NCI-H128 (cell line): ENCODE results near the gene TBX2.
"Not testable (repeated sequence)": the region's sequence is repeated elsewhere in the genome, so short reads cannot be mapped to it uniquely, and the experiment has no call there.

Experiments used
- DNase-seq: peaks from one replicate; lab custom pipeline; 2025; ENCODE audit not compliant: unreplicated experiment; lab: John Stamatoyannopoulos, UW

TBX2 gene

DNA sequence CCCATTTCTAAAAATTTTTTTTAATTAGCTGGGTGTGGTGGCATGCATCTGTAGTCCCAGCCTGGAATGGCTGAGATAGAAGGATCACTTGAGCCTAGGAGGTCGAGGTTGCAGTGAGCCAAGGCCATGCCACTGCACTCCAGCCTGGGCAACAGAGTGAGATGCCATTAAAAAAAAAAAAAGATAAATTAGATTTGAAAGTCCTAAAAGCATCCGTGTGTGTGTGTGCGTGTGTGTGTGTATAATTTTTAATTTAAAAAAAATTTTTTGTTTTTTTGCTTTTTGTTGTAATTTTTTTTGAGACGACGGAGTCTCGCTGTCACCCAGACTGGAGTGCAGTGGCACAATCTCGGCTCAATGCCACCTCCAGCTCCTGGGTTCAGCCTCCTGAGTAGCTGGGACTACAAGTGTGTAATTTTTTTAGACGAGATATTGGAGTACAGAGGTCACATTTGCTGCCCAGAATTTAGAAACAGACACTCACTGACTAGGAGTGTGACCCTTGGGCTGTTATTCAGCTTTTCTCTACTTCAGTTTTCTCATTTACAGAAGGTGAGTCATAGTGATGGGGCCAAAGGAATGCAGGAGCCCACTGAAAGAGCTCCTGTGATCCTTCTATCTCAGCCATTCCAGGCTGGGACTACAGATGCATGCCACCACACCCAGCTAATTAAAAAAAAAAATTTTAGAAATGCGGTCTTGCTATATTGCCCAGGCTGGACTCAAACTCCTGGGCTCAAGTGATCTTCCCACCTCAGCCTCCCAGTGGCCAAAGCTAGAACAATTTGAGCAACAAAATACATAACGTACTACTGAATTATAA, 27.1 kb downstream of the TBX2 start:
- DNase-seq: no peak

DNA sequence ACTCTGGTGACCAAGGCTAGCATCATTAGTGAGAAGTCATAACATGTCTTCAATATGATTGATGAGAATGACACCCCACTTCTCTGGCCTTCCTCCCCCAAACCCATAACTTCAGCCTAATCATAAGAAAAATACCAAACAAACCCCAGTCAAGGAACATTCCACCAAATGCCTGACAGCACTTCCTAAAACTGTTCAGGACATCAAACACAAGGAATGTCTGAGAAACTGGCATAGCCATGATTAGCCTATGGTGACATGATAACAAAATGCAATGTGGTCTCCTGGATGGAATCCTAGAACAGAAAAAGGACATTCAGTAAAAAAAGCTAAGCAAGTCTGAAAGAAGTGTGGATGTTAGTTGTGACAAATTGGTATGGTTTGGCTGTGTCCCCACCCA, 27.9 kb downstream of the TBX2 start:
- no peak for DNase-seq

DNA sequence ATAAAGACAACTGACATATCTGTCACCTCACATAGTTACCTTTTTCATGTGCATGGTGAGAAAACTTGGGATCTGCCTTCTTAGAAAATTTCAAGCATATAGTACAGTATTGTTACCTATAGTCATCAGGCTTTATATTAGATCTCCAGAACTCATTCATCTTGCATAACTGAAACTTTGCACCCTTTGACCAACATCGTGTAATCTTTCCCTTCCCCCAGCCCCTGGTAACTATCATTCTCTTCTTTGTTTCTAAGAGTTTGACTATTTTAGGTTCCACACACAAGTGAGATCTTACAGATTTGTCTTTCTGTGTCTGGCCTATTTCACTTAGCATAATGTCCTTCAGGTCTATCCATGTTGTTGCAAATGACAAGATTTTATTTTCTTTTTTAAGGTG, 29.6 kb downstream of the TBX2 start:
- no peak for DNase-seq

DNA sequence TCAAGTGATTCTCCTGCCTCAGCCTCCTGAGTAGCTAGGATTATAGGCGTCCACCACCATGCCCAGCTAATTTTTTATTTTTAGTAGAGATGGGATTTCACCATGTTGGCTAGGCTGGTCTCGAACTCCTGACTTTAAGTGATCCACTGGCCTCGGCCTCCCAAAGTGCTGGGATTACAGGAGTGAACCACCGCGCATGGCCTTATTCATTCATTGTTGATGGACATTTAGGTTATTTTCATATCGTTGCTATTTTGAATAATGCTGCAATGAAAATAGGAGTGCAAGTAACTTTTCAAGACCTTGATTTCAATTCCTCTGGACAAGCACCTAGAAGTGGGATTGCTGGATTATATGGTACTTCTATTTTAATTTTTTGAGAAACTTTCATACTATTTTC, 30.2 kb downstream of the TBX2 start:
- DNase-seq: not testable (repeated sequence)

DNA sequence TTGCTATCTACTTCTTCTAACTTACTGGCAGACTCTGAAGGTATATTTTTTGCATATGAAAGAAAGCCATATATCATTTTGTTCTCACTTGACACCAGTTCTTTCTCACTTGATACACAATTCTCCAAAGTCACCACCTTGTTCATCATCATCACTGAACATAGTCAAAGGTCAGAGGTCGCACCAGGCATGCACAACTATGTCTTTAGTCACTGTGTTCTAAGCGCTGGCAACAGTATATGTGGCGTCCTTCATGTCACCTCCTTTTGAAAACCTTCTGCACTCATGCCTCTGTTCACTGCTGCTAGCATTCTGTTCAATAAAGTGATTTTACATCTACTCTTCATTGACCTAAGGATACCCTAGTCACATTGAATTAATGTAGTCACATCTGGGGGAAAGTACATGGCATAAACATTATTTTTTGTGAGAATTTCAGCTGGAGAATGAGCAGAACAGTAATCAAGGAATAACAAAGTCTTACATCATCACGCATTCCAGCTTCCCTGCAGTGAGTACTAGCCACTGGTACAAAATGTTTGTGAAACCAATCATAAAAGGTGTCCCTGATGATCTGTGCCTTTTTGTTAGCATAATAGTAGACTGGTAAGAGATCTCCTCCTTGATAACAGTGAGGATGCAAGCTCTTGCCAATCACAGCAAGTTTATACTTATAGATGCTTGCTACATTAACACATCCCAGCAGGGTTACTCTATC, 32.1 kb downstream of the TBX2 start:
- DNase-seq: no peak

DNA sequence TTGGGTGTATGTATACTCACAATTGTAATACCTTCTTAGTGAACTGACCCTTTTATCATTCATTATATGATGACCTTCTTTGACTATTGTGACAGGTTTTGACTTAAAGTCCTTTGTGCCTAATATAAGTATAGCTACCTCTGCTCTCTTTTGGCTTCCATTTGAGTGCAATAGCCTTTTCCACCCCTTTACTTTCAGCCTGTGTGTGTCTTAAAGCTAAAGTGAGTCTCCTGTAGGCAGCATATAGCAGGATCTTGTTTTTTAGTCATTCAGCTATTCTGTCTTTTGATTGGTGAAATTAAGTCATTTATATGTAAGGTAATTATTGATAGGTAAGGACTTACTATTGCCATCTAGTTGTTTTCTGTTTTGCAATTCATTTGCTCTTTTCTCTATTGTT, 36.6 kb downstream of the TBX2 start:
- no peak for DNase-seq

DNA sequence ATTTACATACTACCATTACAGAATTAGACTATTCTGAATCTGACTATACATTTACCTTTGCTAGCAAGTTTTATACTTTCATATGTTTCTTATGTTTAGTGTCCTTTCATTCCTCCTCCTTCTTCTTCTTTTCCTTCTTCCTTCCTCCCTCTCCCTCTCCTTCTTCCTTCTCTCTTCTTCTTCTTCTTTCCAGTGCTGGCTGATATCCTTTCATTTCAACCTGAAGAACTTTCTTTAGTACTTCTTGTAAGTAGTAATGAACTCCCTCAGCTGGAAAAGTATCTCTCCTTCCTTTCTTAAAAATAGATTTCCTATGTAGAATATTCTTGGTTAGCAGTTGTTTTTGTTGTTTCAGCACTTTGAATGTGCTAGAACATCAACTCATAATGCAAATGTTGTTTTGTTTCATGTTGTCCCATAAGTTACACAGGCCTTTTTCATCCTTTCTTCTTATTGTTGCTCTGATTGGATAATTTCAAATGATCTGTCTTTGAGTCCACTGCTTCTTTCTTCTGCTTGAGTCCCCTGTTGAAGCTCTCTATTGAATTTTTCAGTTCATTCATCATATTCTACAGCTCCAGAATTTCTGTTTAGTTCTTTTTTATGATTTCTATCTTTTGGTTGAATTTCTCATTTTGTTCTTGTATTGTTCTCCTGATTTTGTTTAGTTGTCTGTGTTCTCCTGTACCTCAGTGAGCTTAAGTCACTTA, 37.5 kb downstream of the TBX2 start:
- DNase-seq: no peak

DNA sequence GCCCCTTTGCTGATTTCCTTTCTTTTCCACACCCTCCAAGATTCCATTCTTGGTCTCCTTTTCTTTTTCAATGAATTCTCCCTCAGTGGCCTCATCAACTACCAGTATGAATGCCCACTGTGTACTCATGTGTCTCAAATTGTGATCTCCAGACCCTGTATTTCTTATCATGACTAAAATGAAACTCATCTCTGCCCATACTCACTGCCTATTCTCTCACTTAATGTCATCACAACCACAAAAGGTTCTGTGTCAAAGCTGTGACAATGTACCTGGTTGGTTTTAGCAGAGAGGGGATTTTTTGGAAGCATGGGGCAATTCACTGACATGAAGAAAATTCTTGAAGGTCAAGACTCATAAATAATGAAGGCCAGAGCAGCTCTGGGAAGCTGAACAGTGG, 41.1 kb downstream of the TBX2 start:
- DNase-seq: no peak

DNA sequence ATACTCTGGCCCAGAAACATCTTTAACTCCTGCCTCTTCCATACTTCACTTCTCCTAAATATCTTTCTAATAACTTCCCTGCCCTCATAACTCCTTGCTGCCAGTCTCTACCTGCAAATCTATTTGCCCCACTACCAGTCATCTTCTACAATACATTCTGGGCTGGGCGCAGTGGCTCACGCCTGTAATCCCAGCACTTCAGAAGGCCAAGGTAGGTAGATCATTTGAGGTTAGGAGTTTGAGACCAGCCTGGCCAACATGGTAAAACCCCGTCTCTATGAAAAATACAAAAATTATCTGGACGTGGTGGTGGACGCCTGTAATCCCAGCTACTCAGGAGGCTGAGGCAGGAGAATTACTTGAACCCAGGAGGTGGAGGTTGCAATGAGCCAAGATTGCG, 41.9 kb downstream of the TBX2 start:
- DNase-seq: not testable (repeated sequence)

DNA sequence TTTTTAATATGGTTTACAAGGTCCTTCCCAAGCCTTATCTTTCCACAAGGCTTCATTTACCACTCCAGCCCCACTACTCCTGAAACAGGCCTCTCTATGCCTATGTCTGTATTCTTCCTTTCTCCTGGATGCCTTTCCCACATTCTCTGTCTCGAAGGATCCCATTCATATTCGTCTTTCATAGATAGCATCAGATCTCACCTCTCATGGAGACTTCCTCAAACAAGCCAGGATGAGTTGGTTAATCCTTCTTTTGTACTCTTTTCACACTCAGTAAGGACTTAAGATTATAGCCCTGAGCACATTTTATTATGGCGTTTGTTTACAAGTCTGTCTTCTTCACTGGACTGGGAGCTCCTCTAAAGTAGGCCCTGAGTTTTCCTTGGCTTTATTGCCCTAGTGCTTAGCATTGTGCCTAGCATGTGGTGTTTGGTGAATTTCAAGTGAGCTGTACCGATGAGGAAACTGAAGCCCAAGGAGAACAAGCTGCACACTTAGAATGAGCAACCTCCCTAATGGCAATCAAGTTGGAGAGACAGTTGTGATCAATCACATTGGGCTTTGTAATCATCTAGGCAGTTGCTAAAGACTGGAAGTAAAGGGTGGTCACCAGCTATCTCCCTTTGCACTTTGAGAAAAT, 42.6 kb downstream of the TBX2 start:
- no peak for DNase-seq

DNA sequence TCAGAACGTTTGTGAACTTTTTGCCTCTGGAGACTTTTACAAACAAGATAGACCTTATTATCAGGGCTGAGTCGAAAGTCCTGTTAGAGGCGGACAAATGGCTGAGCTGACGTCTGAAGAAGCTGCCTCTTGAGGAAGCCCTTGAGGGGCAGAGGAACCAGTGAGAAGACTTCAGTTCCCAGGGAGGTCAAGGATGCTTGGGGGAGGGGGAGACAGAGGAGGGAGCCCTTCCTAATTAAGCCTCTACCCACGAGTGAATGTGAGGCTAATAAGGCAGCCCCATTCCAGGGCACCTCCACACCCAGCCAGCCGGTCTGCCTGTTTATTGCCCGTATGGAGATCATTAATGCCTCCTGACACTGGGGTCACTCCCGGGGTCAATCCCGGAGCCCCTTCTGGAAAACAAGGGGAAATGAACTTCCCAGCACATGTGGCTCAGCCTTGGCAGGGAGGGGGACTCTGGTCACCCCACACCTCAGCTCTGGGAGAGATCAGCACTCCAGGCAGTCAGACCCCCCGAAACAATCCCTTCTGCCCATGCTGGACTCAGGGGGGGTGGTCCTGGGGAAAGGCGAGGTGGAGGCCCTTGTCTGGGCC, 43.3 kb downstream of the TBX2 start:
- no peak for DNase-seq

DNA sequence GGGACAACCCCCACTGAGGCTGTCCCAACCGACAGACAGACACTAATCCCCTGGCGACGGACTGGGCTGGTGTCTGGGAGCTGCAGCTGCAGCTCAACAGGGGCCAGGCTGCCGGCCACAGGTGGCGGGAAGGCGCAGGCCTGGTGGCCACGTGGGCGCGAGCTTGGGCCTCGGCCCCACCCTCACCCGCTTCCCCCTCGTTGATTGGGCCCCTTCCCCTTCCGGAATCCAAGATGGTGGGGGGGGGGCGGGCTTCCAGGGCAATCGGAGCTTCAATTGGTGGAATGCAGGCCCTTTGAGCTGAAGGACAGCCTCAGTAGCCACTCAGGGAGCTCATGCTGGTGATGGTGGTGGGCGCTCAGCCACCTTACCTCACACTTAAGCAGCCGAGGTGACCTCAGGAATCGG, 43.8 kb downstream of the TBX2 start:
- no peak for DNase-seq

DNA sequence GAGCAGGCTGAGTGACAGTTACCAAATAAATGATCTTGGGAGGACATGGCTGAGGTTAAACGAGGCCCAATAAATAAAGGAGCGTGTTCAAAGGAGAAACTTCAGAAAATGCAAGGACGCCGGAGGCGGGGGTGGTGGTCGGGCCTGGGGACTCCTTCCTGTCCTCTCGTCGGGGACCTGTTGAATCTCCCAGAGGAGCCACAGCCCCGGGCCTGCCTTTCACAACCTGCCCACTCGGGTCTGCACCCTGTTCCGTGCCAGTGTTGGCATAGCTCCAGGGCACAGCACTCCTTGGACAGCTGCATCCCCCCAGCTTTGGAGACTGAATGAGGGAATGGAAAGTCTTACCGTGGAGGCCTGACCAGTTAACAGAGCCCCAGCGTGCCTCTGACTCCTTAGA, 44.4 kb downstream of the TBX2 start:
- DNase-seq: no peak

DNA sequence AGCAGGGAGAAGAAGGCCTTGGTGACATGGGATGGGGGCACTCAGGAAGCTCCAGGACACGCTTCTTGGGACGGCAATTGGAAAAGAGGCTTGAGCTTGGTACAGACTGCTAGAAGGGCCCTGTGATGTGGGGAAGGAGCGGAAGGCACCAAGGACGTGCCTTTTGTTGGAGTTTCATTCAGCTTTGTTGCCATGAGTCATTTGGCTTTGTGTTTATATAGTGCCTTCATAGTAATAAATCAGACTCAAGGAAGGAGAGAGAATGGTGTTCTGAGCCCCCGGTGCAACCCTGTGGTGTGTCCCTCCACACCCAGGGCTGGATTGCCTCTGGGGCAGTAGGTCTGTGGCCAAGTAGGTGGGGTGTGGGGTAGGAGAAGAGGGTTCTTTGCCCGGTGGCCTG, 45.2 kb downstream of the TBX2 start:
- DNase-seq: no peak

DNA sequence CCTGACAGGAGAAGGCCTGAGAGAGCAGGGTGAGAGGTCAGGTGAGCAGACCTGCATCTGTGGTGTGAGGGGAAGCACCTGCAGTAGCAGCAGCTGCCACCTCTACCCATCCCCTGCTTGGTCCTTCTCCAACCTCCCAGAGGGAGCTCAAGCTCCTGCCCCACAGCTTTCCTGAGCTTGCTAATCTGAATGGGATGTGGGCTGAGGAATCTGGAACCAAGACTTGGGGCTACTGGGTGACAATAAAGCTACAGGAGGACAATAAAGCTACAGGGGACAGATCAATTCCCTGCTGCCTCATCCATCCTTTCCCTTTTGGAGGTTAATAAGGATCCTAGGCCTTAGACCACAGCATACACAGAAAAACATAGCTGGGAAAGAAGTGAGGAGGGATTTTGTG, 47.7 kb downstream of the TBX2 start:
- no peak for DNase-seq

DNA sequence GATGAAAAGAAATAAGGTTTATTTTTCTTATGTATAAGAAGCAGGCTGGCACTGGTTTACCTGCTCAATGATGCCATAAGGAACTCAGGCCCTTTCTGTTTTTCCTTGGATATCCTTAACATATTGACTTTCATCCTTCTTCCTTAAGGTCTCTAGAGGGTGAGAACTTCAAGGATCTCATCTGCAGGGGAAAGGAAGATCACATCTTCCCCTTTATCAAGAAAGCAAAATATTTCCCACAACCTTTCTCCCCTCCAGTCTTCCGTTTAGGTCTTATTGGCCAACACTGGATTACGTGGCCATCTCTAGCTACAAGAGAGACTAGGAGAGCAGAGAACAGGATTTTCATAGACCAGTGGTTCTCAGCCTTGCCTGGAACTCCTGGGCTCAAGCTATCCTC, 48.4 kb downstream of the TBX2 start:
- DNase-seq: no peak

DNA sequence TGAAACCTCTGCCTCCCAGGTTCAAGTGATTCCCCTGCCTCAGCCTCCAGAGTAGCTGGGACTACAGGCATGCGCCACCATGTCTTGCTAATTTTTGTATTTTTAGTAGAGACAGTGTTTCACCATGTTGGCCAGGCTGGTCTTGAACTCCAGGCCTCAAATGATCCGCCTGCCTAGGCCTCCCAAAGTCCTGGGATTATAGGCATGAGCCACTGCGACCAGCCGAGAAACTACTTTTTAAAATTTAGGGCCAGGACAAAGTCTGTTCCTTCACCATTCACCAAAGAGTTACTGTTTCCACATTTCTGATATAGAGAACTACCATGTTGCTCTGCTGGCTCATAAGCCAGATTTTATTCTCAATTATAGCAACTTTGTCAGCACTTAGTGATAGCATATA, 49.5 kb downstream of the TBX2 start:
- DNase-seq: not testable (repeated sequence)

DNA sequence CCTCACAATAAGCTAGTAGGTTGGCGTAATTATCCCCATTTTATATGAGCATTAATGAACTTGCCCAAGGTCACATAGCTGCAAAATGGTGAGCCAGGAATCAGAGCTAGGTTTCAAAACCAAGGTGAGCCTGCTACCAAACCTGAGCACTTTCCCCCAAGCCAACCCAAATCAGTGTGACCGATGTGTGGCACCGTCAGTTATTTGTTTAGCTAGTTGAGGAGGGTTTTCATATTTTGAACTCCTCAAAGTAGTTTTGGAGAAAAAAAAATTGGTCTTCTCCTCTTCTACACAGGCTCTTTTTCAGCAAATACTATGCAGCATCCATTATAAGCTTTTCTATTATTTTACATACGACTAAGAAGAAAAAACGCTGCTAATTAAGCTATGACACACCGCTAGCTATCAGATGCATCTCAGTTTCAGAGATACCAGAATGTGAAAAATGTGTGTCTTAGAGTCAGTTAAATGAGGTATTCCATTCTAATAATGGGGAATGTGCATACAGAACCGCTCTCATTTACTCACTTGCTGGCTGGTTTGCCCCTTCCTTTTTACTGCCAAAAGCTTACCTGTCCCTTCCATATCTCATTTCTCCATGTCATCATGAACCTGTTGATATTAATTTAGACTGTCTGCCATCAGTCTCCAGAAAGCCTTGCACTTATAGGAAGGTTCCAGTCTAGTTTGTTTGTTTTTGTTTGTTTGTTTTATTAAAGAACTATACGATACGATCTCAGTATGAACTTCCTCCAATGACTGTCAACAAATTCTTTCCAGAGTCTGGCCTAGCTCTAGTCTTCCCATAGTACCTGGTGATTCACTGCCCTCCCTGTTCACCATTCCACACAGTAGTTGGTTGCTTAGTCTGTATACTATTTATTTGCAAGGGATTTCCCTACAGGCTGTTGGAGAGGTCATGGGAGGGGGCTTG, 50.3 kb downstream of the TBX2 start:
- no peak for DNase-seq

DNA sequence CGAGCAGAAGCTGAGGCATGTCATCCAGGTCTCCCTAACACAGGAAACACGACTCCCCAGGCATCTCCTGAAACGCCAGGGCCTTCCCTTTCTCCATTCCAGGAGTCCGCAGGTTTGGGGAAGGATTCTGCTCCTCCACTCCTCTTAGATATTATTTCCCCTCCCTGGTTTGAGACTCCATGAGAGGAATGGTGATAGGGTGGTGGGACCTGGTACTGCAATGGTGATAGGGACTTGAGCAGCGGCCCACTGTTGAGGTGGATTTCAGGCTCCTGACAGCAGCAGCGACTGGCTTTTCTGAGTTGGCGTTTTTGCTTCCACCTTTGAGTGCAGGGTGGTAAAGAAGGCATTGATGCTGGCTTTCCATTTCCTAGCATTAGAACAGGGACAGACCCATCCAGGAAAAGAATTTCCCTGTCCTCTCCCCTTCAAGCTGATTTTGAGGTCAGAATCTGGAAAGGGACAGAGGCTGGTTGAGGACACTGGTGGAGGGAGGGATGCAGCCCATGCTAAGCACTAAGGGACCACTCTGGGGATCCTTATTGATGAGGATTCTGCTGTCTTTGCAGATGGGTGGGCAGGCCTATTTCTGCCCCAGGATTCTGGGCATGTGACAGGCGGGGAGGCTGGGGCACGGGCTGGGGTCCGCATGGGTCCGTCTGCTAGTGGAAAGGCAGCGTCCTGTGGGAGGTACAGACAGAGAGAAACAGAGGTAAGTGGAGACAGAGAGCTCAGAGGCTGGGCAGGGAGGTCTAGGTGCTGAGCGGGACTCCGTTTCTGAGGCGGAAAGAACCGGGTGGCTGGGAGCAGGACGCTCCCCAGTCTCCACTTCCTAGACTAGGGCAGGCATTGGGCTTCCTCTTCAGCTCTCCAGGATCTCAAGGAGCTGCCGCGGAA, 51.2 kb downstream of the TBX2 start:
- no peak for DNase-seq
